CD14-positive monocyte (primary cell): ENCODE results near the gene SLCO4A1. TPM values are rescaled to one million over a fixed set of nuclear protein-coding genes. Genes with fewer than 3 reads are reported as not detected.
"Not testable (repeated sequence)": the region's sequence is repeated elsewhere in the genome, so short reads cannot be mapped to it uniquely, and the experiment has no call there.

Source experiments
- DNase-seq, 3 donors: peaks; one replicate each; pipeline ENCODE4 v3.0.0-alpha.2; 2011 to 2022
- H2AFZ ChIP-seq: 2 replicates; pipeline ENCODE4 v1.6.0; 2012; ENCODE audit warnings: mild to moderate bottlenecking, low read depth, low read length, inconsistent platforms; ENCODE audit not compliant: insufficient read depth, poor library complexity, severe bottlenecking
- H3K27ac ChIP-seq, 2 donors: 1 replicate in 1 of 2; 2 replicates in 1 of 2; pipeline ENCODE4 v1.5.1; 2012 to 2013; ENCODE audit warnings: low read length in 2 of 2, control low read depth in 1 of 2, inconsistent platforms in 1 of 2, low read depth in 1 of 2, mild to moderate bottlenecking in 1 of 2
- H3K27me3 ChIP-seq, 2 donors: one replicate each; pipeline versions ENCODE4 v1.6.0 to v1.6.1; 2011 to 2013; ENCODE audit warnings: low read length in 2 of 2; ENCODE audit not compliant: control insufficient read depth in 2 of 2, insufficient read depth in 2 of 2
- H3K36me3 ChIP-seq, 2 donors: replicated peaks in 1 of 2; 1 replicate in 1 of 2; 2 replicates in 1 of 2; pipeline versions ENCODE4 v1.5.1 to v1.6.1; 2012 to 2013; ENCODE audit warnings: low read length in 2 of 2, control low read depth in 1 of 2, inconsistent platforms in 1 of 2, mild to moderate bottlenecking in 1 of 2; ENCODE audit not compliant: insufficient read depth in 2 of 2, control insufficient read depth in 1 of 2
- H3K4me1 ChIP-seq, 2 donors: 1 replicate in 1 of 2; 2 replicates in 1 of 2; pipeline versions ENCODE4 v1.5.1 to v1.6.1; 2012 to 2013; ENCODE audit warnings: low read length in 2 of 2, control low read depth in 1 of 2, inconsistent platforms in 1 of 2, mild to moderate bottlenecking in 1 of 2, moderate library complexity in 1 of 2; ENCODE audit not compliant: insufficient read depth in 2 of 2, control insufficient read depth in 1 of 2
- H3K4me2 ChIP-seq: replicated peaks from 2 replicates; pipeline ENCODE3; 2012; ENCODE audit warnings: low read length, moderate library complexity, mild to moderate bottlenecking; ENCODE audit not compliant: poor library complexity, severe bottlenecking; ENCODE audit errors: extremely low read depth
- H3K4me3 ChIP-seq, 3 experiments: fragments of 200-600 bp in 1 of 3; sonication (generic) in 1 of 3; replicated peaks in 1 of 3; 1 replicate in 2 of 3; 2 replicates in 1 of 3; pipeline ENCODE4 v1.5.1; 2011 to 2013; ENCODE audit warnings: low read length in 3 of 3, mild to moderate bottlenecking in 3 of 3, control low read depth in 2 of 3, low read depth in 2 of 3, inconsistent platforms in 1 of 3, moderate library complexity in 1 of 3
- H3K79me2 ChIP-seq: 2 replicates; pipeline ENCODE4 v1.6.0; 2012; ENCODE audit warnings: mild to moderate bottlenecking, control low read depth, inconsistent platforms, low read length, moderate library complexity; ENCODE audit not compliant: insufficient read depth
- H3K9ac ChIP-seq: 2 replicates; pipeline ENCODE4 v1.6.0; 2017; ENCODE audit warnings: low read length, mild to moderate bottlenecking; ENCODE audit not compliant: insufficient read depth, poor library complexity, severe bottlenecking
- H3K9me3 ChIP-seq, 2 donors: replicated peaks in 1 of 2; 1 replicate in 1 of 2; 2 replicates in 1 of 2; pipeline versions ENCODE4 v1.5.1 to v1.6.1; 2012 to 2013; ENCODE audit warnings: low read length in 2 of 2, control low read depth in 1 of 2; ENCODE audit not compliant: control insufficient read depth in 1 of 2, insufficient read depth in 1 of 2
- H4K20me1 ChIP-seq: 2 replicates; pipeline ENCODE4 v1.6.0; 2012; ENCODE audit warnings: mild to moderate bottlenecking, low read length, control low read depth, moderate library complexity; ENCODE audit not compliant: insufficient read depth
- H3K27ac Mint-ChIP-seq, 7 donors: one replicate each; pipeline ENCODE4 v1.8.0; 2020; ENCODE audit warnings: mild to moderate bottlenecking in 7 of 7, mixed read lengths in 7 of 7, moderate library complexity in 6 of 7, inconsistent platforms in 2 of 7
- H3K27me3 Mint-ChIP-seq, 3 donors: one replicate each; pipeline ENCODE4 v1.8.0; 2021 to 2022; ENCODE audit warnings: low read depth in 3 of 3, mild to moderate bottlenecking in 3 of 3, mixed read lengths in 3 of 3, moderate library complexity in 3 of 3, inconsistent platforms in 1 of 3
- H3K36me3 Mint-ChIP-seq, 2 donors: one replicate each; pipeline ENCODE4 v1.8.0; 2020; ENCODE audit warnings: mixed read lengths in 2 of 2, inconsistent platforms in 1 of 2, mild to moderate bottlenecking in 1 of 2
- H3K4me1 Mint-ChIP-seq: one replicate; pipeline ENCODE4 v1.8.0; 2020; ENCODE audit warnings: mild to moderate bottlenecking, mixed read lengths
- H3K4me3 Mint-ChIP-seq, 2 donors: one replicate each; pipeline ENCODE4 v1.8.0; 2020; ENCODE audit warnings: mild to moderate bottlenecking in 2 of 2, mixed read lengths in 2 of 2, moderate library complexity in 1 of 2
- H3K9me3 Mint-ChIP-seq, 7 donors: one replicate each; pipeline ENCODE4 v1.8.0; 2020 to 2022; ENCODE audit warnings: mixed read lengths in 7 of 7, mild to moderate bottlenecking in 6 of 7, moderate library complexity in 6 of 7, inconsistent platforms in 2 of 7
- WGBS: methylation state at CpG from one replicate; pipeline ENCODE4 v1.1.5; 2013; ENCODE audit warnings: missing lambda C conversion rate; ENCODE audit not compliant: insufficient coverage; 5-methylcytosine and 5-hydroxymethylcytosine counted together
- intact Hi-C, 2 donors: fragments of 100-400 bp; cut with micrococcal nuclease; formaldehyde crosslinking; loops; one replicate each; pipeline versions ENCODE4 v1.15.0 to v1.15.1; 2023
- polyA plus RNA-seq, 3 donors: library from polyadenylated mRNA; depleted of rRNA in 1 of 3; unstranded in 2 of 3; stranded (reverse) in 1 of 3; fragments of 300-500 nt in 2 of 3; fragments of >200 nt in 1 of 3; fragmentation: Illumina TruSeq in 2 of 3; gene quantifications; 1 replicate in 2 of 3; 2 replicates in 1 of 3; pipeline ENCODE4 v1.2.3, GENCODE V29; 2012 to 2021
- TF ChIP-seq, protein P1 (sequence below): fragments of 200-600 bp; IDR thresholded peaks from one replicate; pipeline ENCODE4 v1.8.0; 2022; ENCODE audit warnings: antibody characterized with exemption, mild to moderate bottlenecking

SLCO4A1 gene
- polyA plus RNA-seq, 3 donors, result 0.05 to 0.42 (median 0.26) TPM

DNA sequence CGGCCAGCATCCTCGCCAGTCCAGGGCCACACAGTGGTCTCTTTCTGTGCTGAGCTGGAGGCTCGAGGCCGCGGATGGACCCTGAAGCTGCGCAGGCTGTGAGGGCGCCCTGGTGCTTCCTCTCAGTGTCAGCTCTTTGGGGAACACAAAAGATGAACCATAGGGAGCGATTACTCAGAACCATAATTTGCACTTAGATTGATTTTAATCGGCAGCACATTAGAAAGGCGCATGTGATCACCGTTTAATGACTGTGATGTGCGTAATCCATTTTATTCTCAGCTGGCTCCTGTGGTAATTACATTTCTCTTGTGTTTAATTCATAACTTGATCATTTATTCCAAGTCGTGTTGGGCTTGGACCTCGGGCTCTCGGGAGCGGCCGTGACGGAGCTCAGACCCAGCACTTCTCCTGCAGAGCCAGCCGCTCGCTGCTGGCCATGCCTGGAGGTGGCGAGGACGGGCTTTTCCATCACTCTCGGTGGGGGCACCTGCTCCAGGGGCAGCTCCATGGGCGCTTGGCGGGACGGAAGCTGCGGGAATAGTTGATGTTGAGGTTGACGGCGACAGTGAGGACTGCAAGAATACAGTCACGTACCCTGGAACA, 40.7 kb downstream of the SLCO4A1 start:
- H3K79me2 ChIP-seq, result no peaks in the 10 kb centered on the region
- peaks cover 5 to 15% (median 10%) of the 10 kb centered on the region in 7 donors for H3K9me3 Mint-ChIP-seq
- intact Hi-C loops, result no loop called here
- WGBS, result 93% methylated on average over 29 of the region's 30 CpGs
- H3K4me1 Mint-ChIP-seq, result peaks cover 55% of the 10 kb centered on the region
- no peak overlapping the region for H3K9ac ChIP-seq
- H3K36me3 Mint-ChIP-seq, result peaks cover 0 to 5% of the 10 kb centered on the region in 2 donors
- H3K27me3 ChIP-seq, result no peaks in the 10 kb centered on the region
- H4K20me1 ChIP-seq, result no peaks in the 10 kb centered on the region
- H3K27ac Mint-ChIP-seq, result no peak overlapping the region
- H3K9me3 ChIP-seq, result peaks cover 0 to 7% of the 10 kb centered on the region in 2 donors
- no peak overlapping the region for H2AFZ ChIP-seq
- no peak for DNase-seq
- H3K4me1 ChIP-seq, result peaks cover 35 to 52% of the 10 kb centered on the region in 2 donors
- peaks cover 1 to 6% (median 4%) of the 10 kb centered on the region in 3 donors for H3K27me3 Mint-ChIP-seq
- H3K36me3 ChIP-seq, result no peaks in the 10 kb centered on the region
- H3K4me3 Mint-ChIP-seq, result no peak overlapping the region
- TF ChIP-seq, protein P1, sequence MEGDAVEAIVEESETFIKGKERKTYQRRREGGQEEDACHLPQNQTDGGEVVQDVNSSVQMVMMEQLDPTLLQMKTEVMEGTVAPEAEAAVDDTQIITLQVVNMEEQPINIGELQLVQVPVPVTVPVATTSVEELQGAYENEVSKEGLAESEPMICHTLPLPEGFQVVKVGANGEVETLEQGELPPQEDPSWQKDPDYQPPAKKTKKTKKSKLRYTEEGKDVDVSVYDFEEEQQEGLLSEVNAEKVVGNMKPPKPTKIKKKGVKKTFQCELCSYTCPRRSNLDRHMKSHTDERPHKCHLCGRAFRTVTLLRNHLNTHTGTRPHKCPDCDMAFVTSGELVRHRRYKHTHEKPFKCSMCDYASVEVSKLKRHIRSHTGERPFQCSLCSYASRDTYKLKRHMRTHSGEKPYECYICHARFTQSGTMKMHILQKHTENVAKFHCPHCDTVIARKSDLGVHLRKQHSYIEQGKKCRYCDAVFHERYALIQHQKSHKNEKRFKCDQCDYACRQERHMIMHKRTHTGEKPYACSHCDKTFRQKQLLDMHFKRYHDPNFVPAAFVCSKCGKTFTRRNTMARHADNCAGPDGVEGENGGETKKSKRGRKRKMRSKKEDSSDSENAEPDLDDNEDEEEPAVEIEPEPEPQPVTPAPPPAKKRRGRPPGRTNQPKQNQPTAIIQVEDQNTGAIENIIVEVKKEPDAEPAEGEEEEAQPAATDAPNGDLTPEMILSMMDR, result no peak
- H3K27ac ChIP-seq, result no peak overlapping the region
- no peak overlapping the region for H3K4me2 ChIP-seq
- H3K4me3 ChIP-seq, result no peak overlapping the region

DNA sequence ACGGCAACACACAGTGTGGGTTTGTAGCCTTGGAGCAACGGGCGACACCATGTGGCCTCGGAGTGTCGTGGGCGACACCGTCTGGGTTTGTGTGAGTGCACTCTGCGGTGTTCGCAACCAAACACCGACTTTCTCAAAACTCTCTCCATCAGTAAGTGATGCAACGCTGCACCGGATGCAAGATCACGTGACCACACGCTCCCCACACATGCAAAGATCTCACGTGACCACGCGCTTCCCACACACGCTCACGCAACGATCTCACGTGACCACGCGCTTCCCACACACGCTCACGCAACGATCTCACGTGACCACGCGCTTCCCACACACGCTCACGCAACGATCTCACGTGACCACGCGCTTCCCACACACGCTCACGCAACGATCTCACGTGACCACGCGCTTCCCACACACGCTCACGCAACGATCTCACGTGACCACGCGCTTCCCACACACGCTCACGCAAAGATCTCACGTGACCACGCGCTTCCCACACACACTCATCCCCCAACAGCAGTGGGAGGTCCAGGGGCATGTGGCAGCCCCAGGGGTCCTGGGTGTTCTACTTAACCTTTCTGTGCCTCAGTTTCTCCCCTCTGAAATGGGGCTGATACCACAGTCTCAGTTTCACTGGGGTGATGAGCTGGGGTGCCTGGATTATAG, 41.5 kb downstream of the SLCO4A1 start:
- not testable (repeated sequence) for H3K27ac ChIP-seq

More for the DNA sequence above, 41.5 kb downstream of the SLCO4A1 start:
- H3K4me2 ChIP-seq, H3K9me3 ChIP-seq, H3K27ac Mint-ChIP-seq, intact Hi-C loops, H3K79me2 ChIP-seq, H3K9ac ChIP-seq, H3K36me3 Mint-ChIP-seq, H2AFZ ChIP-seq, H3K27me3 ChIP-seq, H3K27me3 Mint-ChIP-seq, H3K4me3 Mint-ChIP-seq, H3K4me3 ChIP-seq, H3K36me3 ChIP-seq, H4K20me1 ChIP-seq: not testable (repeated sequence)
- WGBS, result 92% methylated on average over 18 of the region's 52 CpGs
- peaks cover 33 to 51% of the 10 kb centered on the region in 2 donors for H3K4me1 ChIP-seq
- peak in 1 of 3 donors; percentile 57 for DNase-seq
- H3K9me3 Mint-ChIP-seq, result peaks cover 5 to 15% (median 10%) of the 10 kb centered on the region in 7 donors
- peaks cover 53% of the 10 kb centered on the region for H3K4me1 Mint-ChIP-seq
